Hippocampal formation (tissue), 2 donors: ENCODE measurements around the gene CDK4.
A peak's percentile ranks its signal among the peaks of the same experiment; 100 is the strongest.
"Not testable (repeated sequence)": the region's sequence is repeated elsewhere in the genome, so short reads cannot be mapped to it uniquely, and the experiment has no call there.

Experiments
- DNase-seq, 2 donors: peaks; one replicate each; lab custom pipeline; 2025; lab: John Stamatoyannopoulos, UW

CDK4 gene

DNA sequence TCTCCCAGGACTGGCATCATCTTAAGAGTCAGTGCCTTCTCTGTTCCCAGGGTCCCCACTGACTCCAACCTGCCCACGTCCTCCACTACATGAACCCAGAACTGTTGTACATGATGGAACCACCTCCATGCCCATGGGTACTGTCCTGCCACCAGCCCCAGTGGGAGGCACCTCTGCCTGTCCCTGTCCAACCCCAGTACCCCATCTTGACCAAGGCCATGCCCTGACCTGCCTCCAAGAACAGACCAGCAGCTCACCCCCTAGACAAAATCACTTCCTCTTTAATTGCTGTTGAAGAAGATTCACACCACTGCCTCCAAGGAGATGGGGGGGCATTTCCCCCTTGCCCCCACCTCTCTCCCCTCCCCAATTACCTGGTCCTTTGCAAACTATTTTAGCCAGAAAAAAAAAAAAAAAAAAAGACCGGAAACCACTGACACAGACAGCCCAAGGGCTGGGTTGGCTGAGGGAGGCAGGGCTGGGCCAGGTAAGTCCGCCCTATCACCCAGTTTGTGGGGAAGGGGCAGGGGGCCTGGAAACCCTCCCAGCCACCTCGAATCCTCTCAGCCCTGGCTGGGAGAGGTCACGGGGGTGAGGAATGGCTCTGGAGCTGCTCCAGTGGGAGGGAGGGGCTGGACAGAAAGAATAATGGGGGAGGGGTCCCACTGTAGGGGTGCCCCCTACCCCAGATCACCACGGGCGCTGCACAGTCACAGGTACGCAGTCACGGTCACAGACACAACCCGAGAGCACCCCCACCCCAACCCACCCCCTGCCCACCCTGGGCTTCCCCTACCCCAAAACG lies 27.0 kb downstream of the CDK4 start:
- DNase-seq = no peak

DNA sequence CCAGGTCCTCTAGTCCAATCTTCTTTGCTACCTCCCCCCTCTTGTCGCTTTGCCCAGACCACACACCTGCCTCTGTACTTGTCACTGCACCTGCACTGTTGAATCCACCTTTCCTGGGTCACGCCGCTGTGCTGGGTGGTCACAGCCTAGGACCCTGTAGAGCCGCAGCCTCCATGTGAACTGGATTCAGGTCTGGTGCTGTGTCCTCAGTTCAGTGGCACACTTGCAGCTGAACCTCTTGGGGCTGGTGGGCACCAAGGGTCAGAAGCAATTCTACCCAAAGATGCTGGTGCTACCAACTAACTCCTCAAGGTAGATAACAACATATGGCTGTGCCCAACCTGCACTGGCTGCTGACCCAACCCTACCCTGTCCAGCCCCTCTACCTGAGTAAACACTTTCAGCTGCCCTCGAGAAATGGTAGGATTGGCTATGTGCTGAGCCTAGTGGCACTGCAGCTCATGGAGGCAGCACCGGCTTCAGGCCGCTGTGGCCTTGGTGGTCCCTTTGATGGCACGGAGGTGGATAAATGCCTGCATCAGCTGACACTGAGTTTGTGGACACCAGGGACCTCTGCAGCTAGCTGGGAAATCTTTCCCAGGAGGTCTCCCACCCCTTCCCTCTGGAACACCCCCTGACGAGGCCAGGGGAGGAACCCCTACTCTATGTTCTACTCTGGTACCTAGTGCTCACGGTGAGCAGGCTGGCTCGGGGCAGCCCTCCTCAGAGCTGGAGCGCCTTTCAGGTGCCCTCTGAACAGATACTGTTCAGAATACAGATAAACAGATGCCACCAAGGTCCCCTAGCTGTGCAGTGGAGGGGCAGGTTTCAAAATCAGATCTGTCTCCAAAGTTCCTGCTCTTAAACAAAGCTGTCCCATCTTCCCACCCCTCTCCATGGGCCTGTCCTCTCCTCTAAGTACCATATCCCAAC lies 27.8 kb downstream of the CDK4 start:
- no peak for DNase-seq

DNA sequence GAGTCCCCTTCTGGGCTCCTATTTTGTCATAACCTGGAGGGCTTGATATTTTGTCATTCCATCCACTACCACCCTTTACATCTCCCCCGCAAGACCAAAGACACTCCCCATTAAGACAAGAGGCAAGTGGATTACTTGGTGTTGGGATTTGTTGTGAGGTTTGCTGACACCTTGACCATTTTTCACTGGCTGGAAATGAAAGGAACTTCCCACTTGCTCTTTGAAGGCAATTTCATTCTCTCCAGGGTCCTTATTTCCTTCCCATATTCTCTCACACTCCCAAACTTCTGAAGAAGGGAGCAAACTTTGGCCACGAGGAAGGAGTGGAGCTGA lies 28.5 kb downstream of the CDK4 start:
- no peak for DNase-seq

DNA sequence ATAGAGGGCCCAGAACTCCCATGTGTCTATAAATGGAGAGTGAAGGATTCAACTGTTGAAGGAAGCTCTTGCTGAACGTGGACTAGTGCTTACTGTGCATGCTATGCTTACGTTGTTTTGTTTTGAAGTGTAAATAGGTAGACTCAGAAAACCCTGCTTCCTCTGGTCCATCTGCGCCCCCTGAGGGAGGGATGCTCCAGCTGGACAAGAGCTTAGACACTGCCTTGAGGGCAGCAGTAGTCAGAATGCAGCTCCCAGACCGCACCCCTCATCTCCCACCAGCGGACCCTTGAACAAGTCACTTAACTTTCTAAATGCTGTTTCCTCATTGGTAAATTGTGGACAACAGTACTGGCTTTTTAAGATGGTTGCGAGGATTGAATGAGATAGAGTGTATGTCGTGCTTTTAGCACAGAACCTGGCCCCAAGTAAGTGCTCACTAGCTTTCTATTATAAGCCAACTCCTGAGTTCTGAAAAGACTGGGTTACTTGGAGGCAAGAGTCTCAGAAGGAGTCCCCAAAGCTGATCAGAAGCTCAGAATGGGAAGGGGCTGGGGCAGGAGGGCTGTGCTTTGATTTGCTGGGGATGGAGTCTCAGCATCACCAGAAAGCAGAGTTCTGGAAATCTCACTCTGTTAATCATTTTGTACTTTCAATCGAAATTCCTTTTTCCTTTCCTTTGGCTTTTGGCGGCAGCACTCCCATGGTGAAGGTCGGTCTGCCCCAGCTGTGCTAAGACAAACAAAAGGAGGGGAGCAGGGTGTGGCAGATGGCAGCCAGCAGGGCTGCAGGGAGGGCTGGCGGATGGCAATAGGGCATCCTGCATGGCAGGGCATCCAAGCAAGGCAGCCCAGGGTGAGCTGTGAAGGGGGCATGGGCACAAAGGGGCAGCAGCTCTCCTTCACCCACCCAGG lies 29.1 kb downstream of the CDK4 start:
- DNase-seq = no peak

DNA sequence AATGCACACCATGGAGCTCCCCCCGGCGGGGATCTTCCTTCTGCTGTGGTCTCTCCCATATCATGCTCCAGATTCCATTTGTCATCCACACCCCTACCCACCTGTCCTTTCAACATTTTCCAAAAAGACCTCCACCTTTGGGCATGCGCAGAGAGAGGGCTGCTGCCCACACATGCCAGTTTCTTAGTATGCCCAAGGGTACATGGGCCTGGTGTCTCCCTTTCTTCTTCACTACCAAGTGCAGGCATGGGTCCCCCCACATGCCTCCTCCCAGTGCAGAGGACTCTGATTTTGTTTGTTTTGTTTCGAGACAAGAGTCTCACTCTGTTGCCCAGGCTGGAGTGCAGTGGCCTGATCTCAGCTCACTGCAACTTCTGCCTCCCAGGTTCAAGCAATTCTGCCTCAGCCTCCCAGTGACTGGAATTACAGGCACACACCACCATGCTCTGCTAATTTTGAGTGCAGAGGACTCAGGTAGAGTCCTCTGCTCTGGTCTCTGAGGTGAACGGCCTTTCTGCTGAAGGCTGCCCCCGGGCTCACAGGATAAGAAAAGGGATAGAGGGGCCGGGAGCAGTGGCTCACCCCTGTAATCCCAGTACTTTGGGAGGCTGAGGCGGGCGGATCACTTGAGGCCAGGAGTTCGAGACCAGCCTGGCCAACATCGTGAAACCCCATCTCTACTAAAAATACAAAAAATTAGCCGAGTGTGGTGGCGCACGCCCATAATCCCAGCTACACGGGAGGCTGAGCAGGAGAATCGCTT lies 30.1 kb downstream of the CDK4 start:
- DNase-seq = not testable (repeated sequence)

DNA sequence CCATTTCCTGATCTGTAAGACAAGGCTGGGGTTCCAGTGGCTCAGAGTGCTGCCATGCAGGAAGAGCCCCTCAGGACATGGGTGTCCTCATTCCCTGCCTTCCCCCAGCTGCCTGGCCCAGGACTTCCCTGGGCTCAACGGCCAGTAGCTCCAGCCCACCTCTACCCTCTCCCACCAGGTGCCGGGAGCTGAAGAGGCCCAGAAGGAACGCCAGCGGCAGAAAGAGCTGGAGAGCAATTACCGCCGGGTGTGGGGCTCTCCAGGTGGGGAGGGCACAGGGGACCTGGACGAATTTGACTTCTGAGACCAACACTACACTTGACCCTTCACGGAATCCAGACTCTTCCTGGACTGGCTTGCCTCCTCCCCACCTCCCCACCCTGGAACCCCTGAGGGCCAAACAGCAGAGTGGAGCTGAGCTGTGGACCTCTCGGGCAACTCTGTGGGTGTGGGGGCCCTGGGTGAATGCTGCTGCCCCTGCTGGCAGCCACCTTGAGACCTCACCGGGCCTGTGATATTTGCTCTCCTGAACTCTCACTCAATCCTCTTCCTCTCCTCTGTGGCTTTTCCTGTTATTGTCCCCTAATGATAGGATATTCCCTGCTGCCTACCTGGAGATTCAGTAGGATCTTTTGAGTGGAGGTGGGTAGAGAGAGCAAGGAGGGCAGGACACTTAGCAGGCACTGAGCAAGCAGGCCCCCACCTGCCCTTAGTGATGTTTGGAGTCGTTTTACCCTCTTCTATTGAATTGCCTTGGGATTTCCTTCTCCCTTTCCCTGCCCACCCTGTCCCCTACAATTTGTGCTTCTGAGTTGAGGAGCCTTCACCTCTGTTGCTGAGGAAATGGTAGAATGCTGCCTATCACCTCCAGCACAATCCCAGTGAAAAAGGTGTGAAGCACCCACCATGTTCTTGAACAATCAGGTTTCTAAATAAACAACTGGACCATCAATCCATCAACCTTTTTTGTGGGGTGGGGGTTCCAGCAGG lies 31.2 kb downstream of the CDK4 start:
- DNase-seq = no peak

DNA sequence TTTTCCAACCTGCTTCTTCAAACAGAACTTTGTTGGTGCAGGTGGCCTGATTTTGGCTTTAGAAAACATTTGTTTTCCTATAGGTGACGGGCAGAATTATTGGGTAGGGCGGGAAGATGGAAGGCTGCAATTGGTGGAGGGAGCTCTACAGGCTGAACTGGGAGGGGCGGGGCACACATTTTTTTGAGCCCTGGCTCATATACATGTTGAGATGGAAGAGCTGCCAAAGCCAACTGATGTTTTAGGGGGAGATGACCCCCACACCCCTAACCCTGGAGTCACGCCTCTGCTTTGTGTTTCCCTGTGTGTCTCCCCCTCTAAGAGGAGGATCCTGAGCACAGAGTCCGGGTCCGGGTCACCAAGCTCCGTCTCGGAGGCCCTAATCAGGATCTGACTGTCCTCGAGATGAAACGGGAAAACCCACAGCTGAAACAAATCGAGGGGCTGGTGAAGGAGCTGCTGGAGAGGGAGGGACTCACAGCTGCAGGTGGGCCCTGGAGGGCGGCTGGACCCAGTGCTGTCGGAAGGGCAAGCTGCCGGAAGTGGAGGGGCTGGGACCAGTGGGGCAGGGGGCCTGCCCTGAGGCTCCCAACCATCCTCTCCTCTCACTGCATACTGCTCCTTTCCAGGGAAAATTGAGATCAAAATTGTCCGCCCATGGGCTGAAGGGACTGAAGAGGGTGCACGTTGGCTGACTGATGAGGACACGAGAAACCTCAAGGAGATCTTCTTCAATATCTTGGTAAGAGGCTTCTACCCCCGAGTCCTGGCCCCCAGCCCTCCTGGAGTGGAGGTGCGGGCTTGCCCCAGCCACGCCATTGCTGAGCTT lies 32.1 kb downstream of the CDK4 start:
- no peak for DNase-seq

DNA sequence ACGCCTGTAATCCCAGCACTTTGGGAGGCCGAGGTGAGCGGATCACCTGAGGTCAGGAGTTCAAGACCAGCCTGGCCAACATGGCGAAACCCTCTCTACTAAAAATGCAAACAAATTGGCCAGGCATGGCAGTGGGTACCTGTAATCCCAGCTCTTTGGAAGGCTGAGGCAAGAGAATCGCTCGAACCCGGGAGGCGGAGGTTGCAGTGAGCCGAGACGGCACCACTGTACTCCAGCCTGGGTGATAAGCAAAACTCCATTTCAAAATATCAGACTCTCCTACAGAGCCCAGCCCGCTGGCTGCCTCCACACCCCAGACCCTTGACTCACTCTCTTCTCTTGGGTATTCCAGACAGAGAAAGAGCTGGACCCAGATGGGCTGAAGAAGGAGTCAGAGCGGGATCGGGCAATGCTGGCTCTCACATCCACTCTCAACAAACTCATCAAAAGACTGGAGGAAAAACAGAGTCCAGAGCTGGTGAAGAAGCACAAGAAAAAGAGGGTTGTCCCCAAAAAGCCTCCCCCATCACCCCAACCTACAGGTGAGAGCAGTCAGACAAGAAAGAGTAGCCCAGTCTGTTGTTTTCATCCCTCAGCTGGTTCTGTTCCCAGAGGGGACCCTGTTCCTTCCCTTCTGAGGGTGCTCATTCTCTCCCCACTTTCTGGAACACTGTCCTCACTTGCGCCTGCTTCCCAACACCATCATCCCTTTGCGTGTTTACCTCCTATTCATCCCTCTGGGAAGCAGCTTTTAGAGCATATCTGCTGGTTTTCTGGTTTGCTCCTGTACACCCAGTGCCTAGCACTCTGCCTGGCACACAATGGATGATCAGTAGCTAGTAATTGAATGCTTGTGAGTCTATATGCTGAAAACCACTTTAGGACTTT lies 33.2 kb downstream of the CDK4 start:
- no peak for DNase-seq

DNA sequence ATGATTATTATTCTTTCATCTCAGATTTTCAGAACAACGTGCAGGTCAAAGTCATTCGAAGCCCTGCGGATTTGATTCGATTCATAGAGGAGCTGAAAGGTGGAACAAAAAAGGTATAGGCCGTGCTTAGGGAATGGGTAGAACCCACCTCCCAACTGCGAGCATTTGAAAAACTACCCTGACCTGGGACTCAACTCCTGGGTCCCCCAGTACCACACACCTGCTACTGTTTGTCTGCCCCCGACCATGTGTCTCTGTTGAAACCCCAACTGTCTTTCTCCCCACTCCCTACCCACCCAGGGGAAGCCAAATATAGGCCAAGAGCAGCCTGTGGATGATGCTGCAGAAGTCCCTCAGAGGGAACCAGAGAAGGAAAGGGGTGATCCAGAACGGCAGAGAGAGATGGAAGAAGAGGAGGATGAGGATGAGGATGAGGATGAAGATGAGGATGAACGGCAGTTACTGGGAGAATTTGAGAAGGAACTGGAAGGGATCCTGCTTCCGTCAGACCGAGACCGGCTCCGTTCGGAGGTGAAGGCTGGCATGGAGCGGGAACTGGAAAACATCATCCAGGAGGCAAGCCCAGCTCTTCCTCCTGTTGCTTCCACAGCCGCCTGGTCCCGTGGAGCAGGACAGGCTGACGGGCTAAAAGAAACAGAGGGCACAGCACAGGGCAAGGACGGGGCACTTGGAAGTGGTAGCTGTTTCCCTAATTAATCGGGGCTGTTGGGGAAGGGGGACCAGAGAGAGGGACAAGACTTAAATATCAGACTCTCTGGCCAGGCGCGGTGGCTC lies 34.1 kb downstream of the CDK4 start:
- no peak for DNase-seq

DNA sequence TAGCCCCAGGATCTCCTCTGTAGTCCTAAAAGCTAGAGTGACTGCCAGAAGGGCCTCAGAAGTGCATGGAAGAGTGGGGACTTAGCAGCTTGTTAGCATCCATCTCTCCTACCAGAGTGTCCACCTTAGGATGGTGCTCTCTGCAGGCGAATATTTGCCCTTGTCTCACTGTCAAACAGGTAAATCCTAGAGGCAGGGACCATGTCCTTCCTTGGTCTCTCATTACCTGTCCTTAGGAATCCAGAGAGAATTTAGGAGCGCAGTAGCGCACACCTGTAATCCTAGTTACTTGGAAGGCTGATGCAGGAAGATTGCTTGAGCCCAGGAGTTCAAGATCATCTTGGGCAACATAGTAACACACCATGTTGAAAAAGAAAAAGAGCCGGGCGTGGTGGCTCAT lies 35.0 kb downstream of the CDK4 start:
- no peak for DNase-seq

DNA sequence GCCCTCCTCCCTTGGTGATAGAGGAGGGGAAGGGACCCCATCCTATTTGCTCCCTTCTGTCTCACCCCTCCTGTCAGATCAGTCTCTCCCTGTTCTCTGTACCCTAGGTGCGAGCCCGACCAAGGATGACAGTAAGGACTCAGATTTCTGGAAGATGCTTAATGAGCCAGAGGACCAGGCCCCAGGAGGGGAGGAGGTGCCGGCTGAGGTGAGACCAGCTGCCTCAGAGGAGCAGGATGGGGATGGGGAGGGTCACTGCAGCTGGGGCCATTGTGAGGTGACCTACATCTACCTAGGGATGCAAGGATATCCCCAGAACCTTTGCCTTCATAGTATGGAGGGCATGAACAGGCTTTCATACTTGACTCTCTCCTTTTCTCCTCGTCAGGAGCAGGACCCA lies 35.8 kb downstream of the CDK4 start:
- no peak for DNase-seq

DNA sequence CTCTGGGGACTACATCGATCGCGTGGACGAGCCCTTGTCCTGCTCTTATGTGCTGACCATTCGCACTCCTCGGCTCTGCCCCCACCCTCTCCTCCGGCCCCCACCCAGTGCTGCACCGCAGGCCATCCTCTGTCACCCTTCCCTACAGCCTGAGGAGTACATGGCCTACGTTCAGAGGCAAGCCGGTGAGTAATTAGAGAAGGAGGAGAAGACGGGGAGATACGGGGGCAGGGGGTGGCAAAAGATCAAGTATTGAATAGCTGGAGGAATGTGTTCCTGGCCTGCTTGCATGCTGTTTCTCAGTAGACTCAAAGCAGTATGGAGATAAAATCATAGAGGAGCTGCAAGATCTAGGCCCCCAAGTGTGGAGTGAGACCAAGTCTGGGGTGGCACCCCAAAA lies 36.3 kb downstream of the CDK4 start:
- DNase-seq = no peak

DNA sequence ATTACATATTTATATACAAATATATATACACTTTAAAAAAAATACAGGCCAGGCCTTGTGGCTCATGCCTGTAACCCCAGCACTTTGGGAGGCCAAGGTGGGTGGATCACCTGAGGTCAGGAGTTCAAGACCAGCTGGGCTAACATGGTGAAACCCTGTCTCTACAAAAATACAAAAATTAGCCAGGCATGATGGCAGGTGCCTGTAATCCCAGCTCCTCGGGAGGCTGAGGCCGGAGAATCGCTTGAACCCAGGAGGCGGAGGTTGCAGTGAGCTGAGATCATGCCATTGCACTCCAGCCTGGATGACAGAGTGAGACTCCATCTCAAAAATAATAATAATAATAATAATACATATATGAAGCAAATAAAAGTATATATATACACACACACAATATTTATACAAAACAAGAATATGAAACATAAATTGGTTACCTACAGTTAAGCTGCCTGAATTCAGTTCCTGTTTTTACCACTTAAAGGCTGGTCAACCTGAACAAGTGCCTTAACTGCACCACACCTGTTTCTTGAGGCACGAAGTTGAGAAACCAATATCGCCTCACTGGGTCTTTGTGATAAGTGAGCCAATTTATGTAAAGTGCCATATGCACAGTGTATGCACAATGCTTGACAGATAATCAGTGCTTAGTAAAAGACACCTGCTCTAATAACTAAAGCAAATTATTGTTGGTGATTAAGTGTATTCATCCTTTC lies 36.9 kb downstream of the CDK4 start:
- not testable (repeated sequence) for DNase-seq

DNA sequence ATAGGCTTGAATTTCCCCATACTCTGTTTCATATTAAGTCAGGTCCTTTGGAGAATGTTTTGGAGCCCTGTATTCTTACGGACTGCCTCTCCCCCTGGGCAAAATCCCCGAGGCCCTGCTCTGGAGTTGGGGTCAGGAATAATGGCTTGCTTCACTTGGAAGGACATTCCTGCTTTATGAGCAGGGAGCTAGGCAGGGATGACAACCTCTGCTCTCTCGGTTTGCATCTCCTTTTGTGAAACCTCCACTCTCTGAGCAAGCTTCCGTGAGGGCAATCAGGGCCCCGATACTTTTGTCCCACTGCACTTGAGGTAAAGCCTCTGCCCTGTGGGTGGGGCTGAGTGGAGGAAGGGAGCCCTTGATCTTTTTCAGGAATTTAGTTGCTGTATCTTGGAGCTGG lies 38.9 kb downstream of the CDK4 start:
- DNase-seq = no peak

DNA sequence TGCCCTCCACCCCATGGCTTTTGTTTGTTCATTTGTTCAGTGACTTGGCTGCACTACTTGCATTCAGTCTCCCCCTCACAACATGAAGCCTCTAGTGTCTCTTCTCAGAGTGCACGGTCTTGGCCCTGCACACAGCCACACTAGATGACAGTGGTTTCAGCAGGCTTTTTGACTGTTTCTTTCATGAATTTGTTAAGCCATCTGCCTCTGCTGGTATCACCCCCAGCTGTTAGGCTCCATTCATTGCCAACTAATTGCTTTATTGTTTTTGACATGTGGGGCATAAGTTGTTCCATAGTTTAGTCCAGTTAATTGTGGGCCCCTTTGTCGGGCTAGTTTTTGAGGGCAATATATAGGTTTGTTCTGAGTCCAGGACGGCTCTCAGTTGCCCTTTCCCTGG lies 39.4 kb downstream of the CDK4 start:
- peak in 1 of 2 donors; percentile 6 for DNase-seq

DNA sequence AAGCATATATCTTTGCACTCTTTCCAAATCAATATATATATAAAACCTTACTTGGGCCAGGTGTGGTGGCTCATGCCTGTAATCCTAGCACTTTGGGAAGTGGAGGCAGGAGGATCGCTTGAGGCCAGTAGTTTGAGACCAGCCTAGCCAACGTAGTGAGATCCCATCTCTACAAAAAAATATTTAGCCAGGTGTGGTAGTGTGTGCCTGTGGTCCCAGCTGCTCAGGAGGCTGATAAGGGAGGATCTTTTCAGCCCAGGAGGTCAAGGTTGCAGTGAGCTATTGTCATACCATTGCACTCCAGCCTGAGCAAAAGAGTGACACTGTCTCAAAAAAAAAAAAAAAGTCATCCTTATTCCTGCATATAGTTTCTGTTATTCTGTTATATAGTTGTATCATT lies 43.8 kb downstream of the CDK4 start:
- DNase-seq = no peak

DNA sequence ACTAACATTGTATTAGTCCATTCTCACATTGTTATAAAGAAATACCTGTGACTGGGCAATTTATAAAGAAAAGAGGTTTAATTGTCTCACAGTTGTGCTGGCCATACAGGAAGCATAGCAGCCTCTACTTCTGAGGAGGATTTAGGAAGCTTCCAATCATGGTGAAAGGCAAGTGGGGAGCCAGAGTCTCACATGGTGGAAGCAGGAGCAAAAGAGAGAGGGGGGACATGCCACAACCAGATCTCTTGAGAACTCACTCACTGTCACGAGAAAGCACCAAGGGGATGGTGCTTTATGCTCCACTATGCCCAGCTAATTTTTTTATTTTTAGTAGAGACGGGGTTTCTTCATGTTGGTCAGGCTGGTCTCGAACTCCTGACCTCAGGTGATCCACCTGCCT lies 44.9 kb downstream of the CDK4 start:
- DNase-seq = no peak
